AG08396 (cell line): Measurements from ENCODE around the gene SAPCD1.

Source experiments
- DNase-seq: peaks from one replicate; pipeline ENCODE4 v3.0.0; 2012; ENCODE audit warnings: low spot score, mixed read lengths

The SAPCD1 gene

GRCh38 chr6:31729515-31729978 lies 32.9 kb upstream of the SAPCD1 start:
- DNase-seq, result peak; percentile 94

GRCh38 chr6:31729979-31730630 lies 32.4 kb upstream of the SAPCD1 start:
- DNase-seq, result peak; percentile 90

DNA sequence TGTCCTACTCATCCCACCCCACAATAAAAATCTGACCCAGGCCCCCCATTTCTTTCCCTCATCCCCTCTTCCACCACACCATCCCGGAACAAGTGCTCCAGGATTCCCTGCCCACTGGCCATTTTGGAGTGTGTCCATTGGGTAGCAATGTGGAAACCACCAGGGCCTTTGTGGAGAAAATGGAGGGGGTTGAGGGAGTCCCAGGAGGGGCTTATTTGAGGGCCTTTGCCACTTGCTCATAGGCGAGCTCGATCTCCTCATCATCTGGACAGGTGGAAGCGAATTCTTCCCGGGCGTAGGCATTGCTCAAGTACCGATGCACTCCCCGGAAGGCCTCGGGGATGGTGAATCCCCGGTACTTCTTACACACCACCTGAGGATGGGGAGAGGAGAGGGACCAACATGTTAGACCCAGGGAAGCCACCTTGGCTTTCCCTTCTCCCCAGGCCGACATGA lies 31.8 kb upstream of the SAPCD1 start:
- DNase-seq, result no peak

GRCh38 chr6:31732029-31732428 lies 30.4 kb upstream of the SAPCD1 start:
- DNase-seq, result no peak

- no peak for DNase-seq
Measured at GRCh38 chr6:31733734-31734133, 28.7 kb upstream of the SAPCD1 start.

DNA sequence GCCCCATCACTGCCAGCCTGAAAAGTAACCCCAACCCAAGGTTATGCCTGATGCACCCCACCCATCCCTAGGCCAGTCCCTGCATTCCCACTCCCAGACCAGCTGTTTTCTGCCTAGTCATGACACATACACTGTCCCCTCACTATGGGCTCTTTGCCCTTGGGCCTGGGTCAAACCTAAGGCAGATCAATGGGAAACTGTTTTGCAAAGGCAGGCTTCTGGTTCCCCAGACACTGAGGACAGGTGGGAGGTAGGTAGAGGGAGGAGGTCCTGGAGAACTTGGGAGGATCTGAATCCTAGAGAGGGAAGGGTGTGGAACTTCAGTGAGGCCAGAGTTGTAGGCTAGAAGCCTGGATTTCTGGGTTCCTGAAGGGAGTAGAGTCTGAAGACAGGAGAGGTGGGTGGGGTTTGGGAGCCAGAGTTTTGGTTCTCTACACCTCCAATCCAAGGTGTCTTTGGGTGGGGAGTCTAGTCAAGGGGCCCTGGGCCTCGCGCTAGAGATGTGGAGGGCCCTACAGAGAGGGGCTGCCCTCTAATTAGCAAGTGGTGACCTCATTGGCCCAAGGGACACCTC lies 28.1 kb upstream of the SAPCD1 start:
- no peak for DNase-seq

DNA sequence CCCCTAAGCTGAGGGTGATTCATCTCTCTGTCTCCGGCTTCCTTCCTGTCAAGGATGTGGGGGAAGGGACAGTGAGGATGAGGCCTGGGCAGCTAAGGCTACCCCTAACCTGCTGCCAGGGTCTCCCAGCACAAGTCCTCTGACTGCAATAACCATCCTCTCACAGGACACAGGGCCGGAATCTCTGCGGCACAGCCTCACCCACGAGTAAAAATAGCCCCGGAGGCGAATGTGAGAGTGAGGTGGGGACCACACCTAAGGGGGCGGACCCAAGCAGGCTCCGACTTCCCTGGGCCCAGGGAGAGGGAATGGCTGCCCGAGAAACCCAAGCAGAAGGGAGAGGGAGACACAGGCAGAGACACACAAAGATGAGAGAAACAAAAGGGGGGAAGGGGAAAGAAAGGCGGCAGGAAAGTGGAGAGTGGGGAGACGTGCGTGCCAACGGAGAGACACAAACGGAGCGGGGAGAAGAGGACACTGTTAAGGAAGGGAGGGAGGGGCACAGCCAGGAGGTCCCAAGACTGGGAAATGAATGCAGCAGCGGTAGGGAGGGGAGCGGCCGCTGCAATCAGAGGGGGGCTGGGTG lies 27.5 kb upstream of the SAPCD1 start:
- DNase-seq, result peak; percentile 63

GRCh38 chr6:31736021-31736767 lies 26.3 kb upstream of the SAPCD1 start, which contains the start of gene CLIC1:
Gene CLIC1 (minus strand): TSS chr6:31736530. CDS start chr6:31736300, 230 bp downstream.
- DNase-seq, result peak; percentile 88

GRCh38 chr6:31736768-31737314 lies 25.6 kb upstream of the SAPCD1 start:
- no peak for DNase-seq

- no peak for DNase-seq
Measured at GRCh38 chr6:31737315-31737990, 25.0 kb upstream of the SAPCD1 start.

DNA sequence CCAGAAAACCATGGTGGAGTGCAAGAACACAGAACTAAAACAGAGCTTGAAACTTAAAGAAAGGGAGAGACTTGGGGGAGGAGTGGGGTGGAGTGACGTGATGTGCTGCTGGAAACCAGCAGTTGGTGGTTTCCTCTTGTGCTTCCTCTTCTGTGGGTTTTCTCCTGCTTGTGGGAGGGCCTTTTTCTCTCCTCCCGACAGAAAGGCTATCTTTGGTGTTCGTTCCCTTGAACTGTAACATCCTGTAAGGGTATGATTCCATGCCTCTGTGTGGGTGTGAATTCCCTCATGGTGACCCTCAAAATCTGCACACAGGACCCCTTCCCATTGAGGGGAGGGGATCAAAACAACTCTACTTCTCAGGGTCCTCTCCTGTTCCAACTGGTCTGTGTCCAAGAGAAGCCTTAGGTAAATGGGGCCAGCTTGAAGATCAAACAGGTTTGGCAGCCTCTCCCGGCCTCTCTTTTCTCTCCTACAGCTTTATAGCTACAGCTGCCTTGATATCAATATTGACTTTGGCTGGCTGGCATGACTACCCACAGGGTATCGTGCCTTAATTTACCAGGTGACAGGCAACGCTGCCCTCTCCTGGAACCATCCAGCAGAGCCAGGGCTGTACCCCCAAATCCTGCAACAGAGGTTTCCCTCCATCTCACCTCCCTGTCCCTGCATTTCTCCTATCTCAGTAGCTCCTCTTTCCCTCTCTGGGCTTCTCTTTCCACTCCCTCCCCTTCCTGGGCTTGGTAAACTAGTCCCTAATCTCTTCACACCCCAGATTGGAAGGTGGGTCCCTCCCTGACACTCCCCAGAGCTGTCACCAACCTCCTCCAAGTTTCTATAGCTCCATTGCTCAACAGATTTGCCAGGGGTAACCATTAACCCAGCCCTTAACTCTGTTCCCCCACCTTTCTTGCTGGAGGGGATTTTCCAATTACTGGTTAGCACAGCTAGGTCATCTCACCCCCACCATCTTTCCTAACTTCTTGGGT lies 24.2 kb upstream of the SAPCD1 start:
- peak; percentile 82 for DNase-seq

- peak; percentile 98 for DNase-seq
Measured at GRCh38 chr6:31739639-31740396, 22.6 kb upstream of the SAPCD1 start, which contains the start of gene MSH5. Gene MSH5 (plus strand): TSS chr6:31740005. CDS start chr6:31740467, 462 bp downstream.

DNA sequence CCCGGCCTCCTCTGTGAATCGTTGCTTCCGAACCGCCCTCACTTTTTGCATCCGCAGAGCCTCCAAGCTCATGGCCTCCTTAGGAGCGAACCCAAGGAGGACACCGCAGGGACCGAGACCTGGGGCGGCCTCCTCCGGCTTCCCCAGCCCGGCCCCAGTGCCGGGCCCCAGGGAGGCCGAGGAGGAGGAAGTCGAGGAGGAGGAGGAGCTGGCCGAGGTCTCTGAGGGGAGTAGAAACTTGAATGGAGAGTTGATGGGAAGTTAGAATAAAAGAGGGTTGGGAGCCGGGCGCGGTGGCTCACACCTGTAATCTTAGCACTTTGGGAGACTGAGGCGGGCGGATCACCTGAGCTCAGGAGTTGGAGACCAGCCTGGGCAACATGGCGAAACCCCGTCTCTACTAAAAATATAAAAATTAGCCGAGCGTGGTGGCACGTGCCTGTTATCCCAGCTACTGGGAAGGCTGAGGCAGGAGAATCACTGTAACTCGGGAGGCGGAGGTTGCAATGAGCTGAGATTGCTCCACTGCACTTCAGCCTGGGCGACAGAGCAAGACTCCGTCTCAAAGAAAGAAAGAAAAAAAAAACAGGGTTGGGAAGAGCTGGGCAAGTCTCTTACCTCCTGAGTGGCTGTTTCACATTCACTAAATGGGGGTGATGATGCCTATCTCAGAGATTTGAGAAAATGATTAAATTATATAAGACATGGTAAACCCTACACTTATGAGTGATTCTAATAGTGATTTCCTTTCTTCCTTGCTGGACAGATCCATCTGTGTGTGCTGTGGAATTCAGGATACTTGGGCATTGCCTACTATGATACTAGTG lies 21.8 kb upstream of the SAPCD1 start:
- DNase-seq, result no peak

DNA sequence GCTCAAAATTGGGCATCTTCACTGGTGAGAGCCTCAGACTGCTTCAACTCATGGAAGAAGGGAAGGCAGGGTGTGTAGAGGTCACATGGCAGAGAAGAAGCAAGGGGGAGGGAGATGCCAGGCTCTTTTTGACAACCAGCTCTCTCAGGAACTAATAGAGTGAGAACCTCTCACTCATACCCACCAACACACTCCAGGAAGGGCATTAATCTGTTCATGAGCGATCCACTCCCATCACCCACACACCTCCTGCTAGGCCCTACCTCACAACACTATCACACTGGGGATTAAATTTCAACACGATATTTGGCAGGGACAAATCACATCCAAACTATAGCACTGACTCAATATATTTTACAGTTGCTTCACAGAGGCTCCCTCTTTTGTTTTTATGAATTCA lies 20.6 kb upstream of the SAPCD1 start:
- no peak for DNase-seq

DNA sequence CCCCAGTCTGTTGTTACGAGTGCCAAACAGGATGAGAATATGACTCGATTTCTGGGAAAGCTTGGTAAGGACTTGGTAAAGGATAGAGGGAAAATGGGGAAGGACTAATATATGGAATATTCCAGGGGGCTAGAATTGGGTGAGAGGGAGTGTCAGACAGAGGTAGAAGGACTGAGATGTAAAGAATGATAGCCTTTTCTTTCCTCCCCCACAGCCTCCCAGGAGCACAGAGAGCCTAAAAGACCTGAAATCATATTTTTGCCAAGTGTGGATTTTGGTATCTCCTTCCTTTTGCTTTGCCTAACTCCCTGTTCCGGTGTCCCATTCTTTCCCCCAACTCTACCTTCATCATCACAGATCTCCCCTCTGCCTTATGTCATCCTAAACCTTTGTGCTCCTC lies 19.6 kb upstream of the SAPCD1 start:
- DNase-seq, result no peak

GRCh38 chr6:31744422-31744821 lies 18.0 kb upstream of the SAPCD1 start:
- no peak for DNase-seq

- no peak for DNase-seq
Measured at GRCh38 chr6:31749301-31750036, 13.0 kb upstream of the SAPCD1 start.

GRCh38 chr6:31750411-31751022 lies 11.9 kb upstream of the SAPCD1 start:
- DNase-seq, result no peak
